Measurements from ENCODE around the gene SIAH3.

SIAH3 gene

GRCh38 chr13:45863709-45864590 lies 12.4 kb upstream of the SIAH3 start:
- H3K79me2 ChIP-seq (ENCODE audit: control insufficient read depth, insufficient read depth, low read length, unreplicated experiment) = no peaks in the 10 kb centered on the region
- H3K4me1 ChIP-seq (ENCODE audit: control insufficient read depth, insufficient read depth, low read length, unreplicated experiment) = peaks cover 4% of the 10 kb centered on the region
- H3K4me3 ChIP-seq (ENCODE audit: low read depth, low read length) = no peak overlapping the region
- H2AFZ ChIP-seq (ENCODE audit: low read length, unreplicated experiment) = no peak overlapping the region
- no peak overlapping the region for H3K27ac ChIP-seq (ENCODE audit: low read depth, low read length)
- no peaks in the 10 kb centered on the region for H3K36me3 ChIP-seq (ENCODE audit: insufficient read depth, low read length)
- H3K27me3 ChIP-seq (ENCODE audit: insufficient read depth, low read length) = peaks cover 36% of the 10 kb centered on the region

GRCh38 chr13:45861322-45861721 lies 9.8 kb upstream of the SIAH3 start:
- H3K4me3 ChIP-seq (ENCODE audit: low read depth, low read length) = no peak overlapping the region
- H3K27me3 ChIP-seq (ENCODE audit: insufficient read depth, low read length) = peaks cover 52% of the 10 kb centered on the region
- H2AFZ ChIP-seq (ENCODE audit: low read length, unreplicated experiment) = no peak overlapping the region

GRCh38 chr13:45860240-45860639 lies 8.7 kb upstream of the SIAH3 start:
- Histone ChIP-seq H3K79me2 (ENCODE audit: control insufficient read depth, insufficient read depth, low read length, unreplicated experiment) (no peaks in the 10 kb centered on the region), H3K27ac (ENCODE audit: low read depth, low read length) (no peak overlapping the region), H2AFZ (ENCODE audit: low read length, unreplicated experiment) (no peak overlapping the region), H3K36me3 (ENCODE audit: insufficient read depth, low read length) (no peaks in the 10 kb centered on the region), H3K4me1 (ENCODE audit: control insufficient read depth, insufficient read depth, low read length, unreplicated experiment) (peaks cover 4% of the 10 kb centered on the region), H3K4me3 (ENCODE audit: low read depth, low read length) (no peak overlapping the region), H3K27me3 (ENCODE audit: insufficient read depth, low read length) (peaks cover 61% of the 10 kb centered on the region)

More at GRCh38 chr13:45861322-45861721, 9.8 kb upstream of the SIAH3 start:
- no peaks in the 10 kb centered on the region for H3K79me2 ChIP-seq (ENCODE audit: control insufficient read depth, insufficient read depth, low read length, unreplicated experiment)
- H3K36me3 ChIP-seq (ENCODE audit: insufficient read depth, low read length) = no peaks in the 10 kb centered on the region
- peaks cover 4% of the 10 kb centered on the region for H3K4me1 ChIP-seq (ENCODE audit: control insufficient read depth, insufficient read depth, low read length, unreplicated experiment)
- no peak overlapping the region for H3K27ac ChIP-seq (ENCODE audit: low read depth, low read length)

- Histone ChIP-seq H3K27me3 (ENCODE audit: insufficient read depth, low read length) (peaks cover 61% of the 10 kb centered on the region), H3K4me1 (ENCODE audit: control insufficient read depth, insufficient read depth, low read length, unreplicated experiment) (peaks cover 4% of the 10 kb centered on the region), H3K79me2 (ENCODE audit: control insufficient read depth, insufficient read depth, low read length, unreplicated experiment) (no peaks in the 10 kb centered on the region), H2AFZ (ENCODE audit: low read length, unreplicated experiment) (no peak overlapping the region), H3K4me3 (ENCODE audit: low read depth, low read length) (no peak overlapping the region), H3K36me3 (ENCODE audit: insufficient read depth, low read length) (no peaks in the 10 kb centered on the region), H3K27ac (ENCODE audit: low read depth, low read length) (no peak overlapping the region)
These were observed 8.2 kb upstream of the SIAH3 start for GRCh38 chr13:45859705-45860104.

GRCh38 chr13:45852494-45852893 lies 941 bp upstream of the SIAH3 start:
- Histone ChIP-seq H3K79me2 (ENCODE audit: control insufficient read depth, insufficient read depth, low read length, unreplicated experiment) (no peaks in the 10 kb centered on the region), H3K4me3 (ENCODE audit: low read depth, low read length) (no peak overlapping the region), H3K27ac (ENCODE audit: low read depth, low read length) (no peak overlapping the region), H3K36me3 (ENCODE audit: insufficient read depth, low read length) (no peaks in the 10 kb centered on the region), H3K4me1 (ENCODE audit: control insufficient read depth, insufficient read depth, low read length, unreplicated experiment) (peaks cover 6% of the 10 kb centered on the region), H2AFZ (ENCODE audit: low read length, unreplicated experiment) (no peak overlapping the region), H3K27me3 (ENCODE audit: insufficient read depth, low read length) (peaks cover 96% of the 10 kb centered on the region)

- Histone ChIP-seq H2AFZ (ENCODE audit: low read length, unreplicated experiment) (no peak overlapping the region), H3K4me3 (ENCODE audit: low read depth, low read length) (no peak overlapping the region)
These were observed 403 bp upstream of the SIAH3 start for GRCh38 chr13:45851956-45852355.

GRCh38 chr13:45850027-45850613 lies 1.4 kb downstream of the SIAH3 start:
- no peaks in the 10 kb centered on the region for H3K79me2 ChIP-seq (ENCODE audit: control insufficient read depth, insufficient read depth, low read length, unreplicated experiment)
- no peak overlapping the region for H2AFZ ChIP-seq (ENCODE audit: low read length, unreplicated experiment)
- no peaks in the 10 kb centered on the region for H3K36me3 ChIP-seq (ENCODE audit: insufficient read depth, low read length)
- no peak overlapping the region for H3K27ac ChIP-seq (ENCODE audit: low read depth, low read length)
- H3K4me1 ChIP-seq (ENCODE audit: control insufficient read depth, insufficient read depth, low read length, unreplicated experiment) = peaks cover 6% of the 10 kb centered on the region
- H3K27me3 ChIP-seq (ENCODE audit: insufficient read depth, low read length) = peaks cover 95% of the 10 kb centered on the region
- peak overlapping the region; percentile 50; the same call in 1 of the 2 replicates for H3K4me3 ChIP-seq (ENCODE audit: low read depth, low read length)

More at GRCh38 chr13:45851956-45852355, 403 bp upstream of the SIAH3 start:
- H3K79me2 ChIP-seq (ENCODE audit: control insufficient read depth, insufficient read depth, low read length, unreplicated experiment) = no peaks in the 10 kb centered on the region
- H3K36me3 ChIP-seq (ENCODE audit: insufficient read depth, low read length) = no peaks in the 10 kb centered on the region
- H3K4me1 ChIP-seq (ENCODE audit: control insufficient read depth, insufficient read depth, low read length, unreplicated experiment) = peaks cover 6% of the 10 kb centered on the region
- H3K27ac ChIP-seq (ENCODE audit: low read depth, low read length) = no peak overlapping the region
- H3K27me3 ChIP-seq (ENCODE audit: insufficient read depth, low read length) = peaks cover 98% of the 10 kb centered on the region

- no peaks in the 10 kb centered on the region for H3K79me2 ChIP-seq (ENCODE audit: control insufficient read depth, insufficient read depth, low read length, unreplicated experiment)
- H3K4me3 ChIP-seq (ENCODE audit: low read depth, low read length) = no peak overlapping the region
- H3K27ac ChIP-seq (ENCODE audit: low read depth, low read length) = no peak overlapping the region
- peaks cover 95% of the 10 kb centered on the region for H3K27me3 ChIP-seq (ENCODE audit: insufficient read depth, low read length)
- peaks cover 6% of the 10 kb centered on the region for H3K4me1 ChIP-seq (ENCODE audit: control insufficient read depth, insufficient read depth, low read length, unreplicated experiment)
- no peak overlapping the region for H2AFZ ChIP-seq (ENCODE audit: low read length, unreplicated experiment)
- no peaks in the 10 kb centered on the region for H3K36me3 ChIP-seq (ENCODE audit: insufficient read depth, low read length)
These were observed 2.1 kb downstream of the SIAH3 start for GRCh38 chr13:45849408-45849807.

- Histone ChIP-seq H3K79me2 (ENCODE audit: control insufficient read depth, insufficient read depth, low read length, unreplicated experiment) (no peaks in the 10 kb centered on the region), H3K4me1 (ENCODE audit: control insufficient read depth, insufficient read depth, low read length, unreplicated experiment) (peaks cover 6% of the 10 kb centered on the region), H2AFZ (ENCODE audit: low read length, unreplicated experiment) (no peak overlapping the region), H3K36me3 (ENCODE audit: insufficient read depth, low read length) (no peaks in the 10 kb centered on the region), H3K27me3 (ENCODE audit: insufficient read depth, low read length) (peaks cover 95% of the 10 kb centered on the region), H3K27ac (ENCODE audit: low read depth, low read length) (no peak overlapping the region), H3K4me3 (ENCODE audit: low read depth, low read length) (no peak overlapping the region)
These were observed 3.9 kb downstream of the SIAH3 start for GRCh38 chr13:45847554-45848224.

GRCh38 chr13:45846681-45847080 lies 4.9 kb downstream of the SIAH3 start:
- Histone ChIP-seq H3K4me3 (ENCODE audit: low read depth, low read length) (no peak overlapping the region), H3K4me1 (ENCODE audit: control insufficient read depth, insufficient read depth, low read length, unreplicated experiment) (peaks cover 6% of the 10 kb centered on the region), H3K27ac (ENCODE audit: low read depth, low read length) (no peak overlapping the region), H3K27me3 (ENCODE audit: insufficient read depth, low read length) (peaks cover 91% of the 10 kb centered on the region), H3K36me3 (ENCODE audit: insufficient read depth, low read length) (no peaks in the 10 kb centered on the region), H3K79me2 (ENCODE audit: control insufficient read depth, insufficient read depth, low read length, unreplicated experiment) (no peaks in the 10 kb centered on the region), H2AFZ (ENCODE audit: low read length, unreplicated experiment) (no peak overlapping the region)

Data from ACC112 (cell line).